ENCODE results near the gene SMYD1. TPM values are rescaled to one million over a fixed set of nuclear protein-coding genes. Genes with fewer than 3 reads are reported as not detected.

Gene SMYD1
- total and polyA plus RNA-seq, 5 donors from 2014 or later: not detected

- peaks cover 0 to 18% (median 9%) of the 10 kb centered on the region in 4 donors for H3K4me1 Mint-ChIP-seq
- H3K4me3 Mint-ChIP-seq: peak overlapping the region in 1 of 4 donors; percentile 84
- H3K27ac Mint-ChIP-seq: no peak overlapping the region
- no peak for DNase-seq
- no peak overlapping the region for H3K4me3 ChIP-seq (ENCODE audit: low read depth, low read length)
- peaks cover 4% of the 10 kb centered on the region for H3K27me3 Mint-ChIP-seq
- no peaks in the 10 kb centered on the region for H3K36me3 ChIP-seq (ENCODE audit: control insufficient read depth, insufficient read depth, low read length)
- H3K4me1 ChIP-seq (ENCODE audit: control insufficient read depth, insufficient read depth, low read length, poor library complexity, severe bottlenecking): no peaks in the 10 kb centered on the region
- peaks cover 2% of the 10 kb centered on the region for H3K27me3 ChIP-seq (ENCODE audit: control insufficient read depth, insufficient read depth, low read length)
- no peaks in the 10 kb centered on the region for H3K9me3 ChIP-seq (ENCODE audit: control insufficient read depth in 2 of 2, low read length in 2 of 2)
- no peaks in the 10 kb centered on the region for H3K36me3 Mint-ChIP-seq
- no peak for ATAC-seq (ENCODE audit: low read depth in 2 of 2)
- H3K9me3 Mint-ChIP-seq: no peaks in the 10 kb centered on the region
- H3K27ac ChIP-seq (ENCODE audit: insufficient read depth, low read length, poor library complexity, severe bottlenecking): no peak overlapping the region
Observed at GRCh38 chr2:88091943-88092342, 24.3 kb downstream of the SMYD1 start.

DNA sequence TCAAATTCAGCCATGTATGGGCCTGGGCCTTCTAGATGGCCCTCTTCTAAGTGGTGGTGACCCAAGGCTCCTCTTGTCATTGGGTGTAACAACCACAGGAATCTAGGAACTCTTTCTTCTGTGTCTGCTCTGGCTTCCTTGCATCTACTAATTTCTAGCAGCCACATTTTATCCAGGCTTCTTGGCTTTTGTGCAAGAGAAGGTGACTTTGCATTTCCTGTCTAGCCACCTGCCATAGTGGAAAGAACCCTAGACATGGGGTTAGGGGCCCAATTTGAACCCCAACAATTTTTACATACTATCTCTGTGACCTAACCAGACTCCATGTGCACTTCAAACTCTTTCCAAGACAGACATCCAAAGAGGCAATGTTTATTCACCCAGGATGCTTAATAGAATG lies 25.1 kb downstream of the SMYD1 start:
- Histone ChIP-seq H3K9me3 (ENCODE audit: control insufficient read depth in 2 of 2, low read length in 2 of 2) (no peaks in the 10 kb centered on the region), H3K27ac (ENCODE audit: insufficient read depth, low read length, poor library complexity, severe bottlenecking) (no peak overlapping the region), H3K4me1 (ENCODE audit: control insufficient read depth, insufficient read depth, low read length, poor library complexity, severe bottlenecking) (no peaks in the 10 kb centered on the region), H3K27me3 (ENCODE audit: control insufficient read depth, insufficient read depth, low read length) (peaks cover 2% of the 10 kb centered on the region), H3K36me3 (ENCODE audit: control insufficient read depth, insufficient read depth, low read length) (no peaks in the 10 kb centered on the region), H3K4me3 (ENCODE audit: low read depth, low read length) (no peak overlapping the region)
- no peaks in the 10 kb centered on the region for H3K36me3 Mint-ChIP-seq
- no peak overlapping the region for H3K4me3 Mint-ChIP-seq
- DNase-seq: no peak
- H3K9me3 Mint-ChIP-seq: no peaks in the 10 kb centered on the region
- H3K4me1 Mint-ChIP-seq: peaks cover 0 to 18% (median 9%) of the 10 kb centered on the region in 4 donors
- H3K27me3 Mint-ChIP-seq: peaks cover 4% of the 10 kb centered on the region
- no peak overlapping the region for H3K27ac Mint-ChIP-seq
- ATAC-seq (ENCODE audit: low read depth in 2 of 2): no peak

DNA sequence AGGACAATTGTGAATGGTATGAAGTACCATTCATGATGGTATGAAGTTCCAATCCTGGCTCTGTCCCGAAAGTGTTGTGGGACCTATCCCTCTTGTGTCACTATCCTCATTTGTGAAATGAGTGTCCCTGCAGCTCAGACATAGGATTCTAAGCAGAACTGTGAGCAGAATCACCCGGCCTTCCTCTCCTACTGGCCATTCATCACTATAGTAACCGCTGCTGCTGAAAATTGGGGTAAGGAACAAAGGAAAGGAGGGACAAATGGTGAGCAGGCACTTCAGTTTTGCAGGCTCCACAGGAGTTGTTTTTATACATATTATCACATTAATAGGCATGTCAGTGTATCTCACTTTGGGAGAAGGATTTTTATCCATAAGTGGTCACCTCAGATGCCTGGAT lies 27.4 kb downstream of the SMYD1 start:
- Histone ChIP-seq H3K4me1 (ENCODE audit: control insufficient read depth, insufficient read depth, low read length, poor library complexity, severe bottlenecking) (no peaks in the 10 kb centered on the region), H3K4me3 (ENCODE audit: low read depth, low read length) (no peak overlapping the region), H3K27me3 (ENCODE audit: control insufficient read depth, insufficient read depth, low read length) (peaks cover 2% of the 10 kb centered on the region), H3K9me3 (ENCODE audit: control insufficient read depth in 2 of 2, low read length in 2 of 2) (no peaks in the 10 kb centered on the region), H3K27ac (ENCODE audit: insufficient read depth, low read length, poor library complexity, severe bottlenecking) (no peak overlapping the region), H3K36me3 (ENCODE audit: control insufficient read depth, insufficient read depth, low read length) (no peaks in the 10 kb centered on the region)
- Mint-ChIP-seq H3K27me3 (peaks cover 4% of the 10 kb centered on the region), H3K27ac (no peak overlapping the region), H3K9me3 (no peaks in the 10 kb centered on the region), H3K36me3 (no peaks in the 10 kb centered on the region), H3K4me1 (peaks cover 0 to 14% (median 6%) of the 10 kb centered on the region in 4 donors), H3K4me3 (no peak overlapping the region)
- ATAC-seq (ENCODE audit: low read depth in 2 of 2) (no peak), DNase-seq (no peak)

DNA sequence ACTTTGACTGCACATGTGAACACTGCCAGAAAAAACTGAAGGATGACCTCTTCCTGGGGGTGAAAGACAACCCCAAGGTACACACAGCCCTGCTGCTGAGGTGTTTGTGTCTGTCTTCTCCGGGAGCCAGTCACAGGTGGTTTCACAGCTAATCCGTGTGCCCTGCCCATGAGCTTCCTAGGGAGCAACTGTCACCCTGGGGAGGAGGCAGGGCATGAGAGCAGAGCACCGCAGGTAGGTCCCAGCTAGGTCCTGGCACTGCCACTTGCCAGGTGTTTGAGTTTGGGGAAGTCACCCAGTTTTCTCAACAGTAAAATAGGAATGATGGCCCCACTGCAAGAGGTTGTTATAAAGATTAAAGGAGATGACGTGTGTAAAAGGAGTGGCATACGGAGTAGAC lies 29.1 kb downstream of the SMYD1 start:
- Mint-ChIP-seq H3K27ac (no peak overlapping the region), H3K36me3 (no peaks in the 10 kb centered on the region), H3K27me3 (peaks cover 4% of the 10 kb centered on the region), H3K4me3 (no peak overlapping the region), H3K4me1 (no peaks in the 10 kb centered on the region), H3K9me3 (no peaks in the 10 kb centered on the region)
- peaks cover 2% of the 10 kb centered on the region for H3K27me3 ChIP-seq (ENCODE audit: control insufficient read depth, insufficient read depth, low read length)
- H3K36me3 ChIP-seq (ENCODE audit: control insufficient read depth, insufficient read depth, low read length): no peaks in the 10 kb centered on the region
- no peaks in the 10 kb centered on the region for H3K9me3 ChIP-seq (ENCODE audit: control insufficient read depth in 2 of 2, low read length in 2 of 2)
- H3K27ac ChIP-seq (ENCODE audit: insufficient read depth, low read length, poor library complexity, severe bottlenecking): no peak overlapping the region
- no peak for ATAC-seq (ENCODE audit: low read depth in 2 of 2)
- no peak for DNase-seq
- H3K4me3 ChIP-seq (ENCODE audit: low read depth, low read length): no peak overlapping the region
- H3K4me1 ChIP-seq (ENCODE audit: control insufficient read depth, insufficient read depth, low read length, poor library complexity, severe bottlenecking): no peaks in the 10 kb centered on the region

- peaks cover 2% of the 10 kb centered on the region for H3K27me3 ChIP-seq (ENCODE audit: control insufficient read depth, insufficient read depth, low read length)
- Mint-ChIP-seq H3K4me1 (no peaks in the 10 kb centered on the region), H3K9me3 (no peaks in the 10 kb centered on the region), H3K27me3 (peaks cover 4% of the 10 kb centered on the region), H3K4me3 (no peak overlapping the region), H3K27ac (no peak overlapping the region), H3K36me3 (no peaks in the 10 kb centered on the region)
- no peak overlapping the region for H3K27ac ChIP-seq (ENCODE audit: insufficient read depth, low read length, poor library complexity, severe bottlenecking)
- DNase-seq: no peak
- H3K36me3 ChIP-seq (ENCODE audit: control insufficient read depth, insufficient read depth, low read length): no peaks in the 10 kb centered on the region
- H3K9me3 ChIP-seq (ENCODE audit: control insufficient read depth in 2 of 2, low read length in 2 of 2): no peaks in the 10 kb centered on the region
- no peak for ATAC-seq (ENCODE audit: low read depth in 2 of 2)
- no peak overlapping the region for H3K4me3 ChIP-seq (ENCODE audit: low read depth, low read length)
- no peaks in the 10 kb centered on the region for H3K4me1 ChIP-seq (ENCODE audit: control insufficient read depth, insufficient read depth, low read length, poor library complexity, severe bottlenecking)
Observed at GRCh38 chr2:88097192-88097591, 29.6 kb downstream of the SMYD1 start.

GRCh38 chr2:88097891-88098557 lies 30.4 kb downstream of the SMYD1 start:
- no peaks in the 10 kb centered on the region for H3K36me3 Mint-ChIP-seq
- Histone ChIP-seq H3K4me1 (ENCODE audit: control insufficient read depth, insufficient read depth, low read length, poor library complexity, severe bottlenecking) (no peaks in the 10 kb centered on the region), H3K36me3 (ENCODE audit: control insufficient read depth, insufficient read depth, low read length) (no peaks in the 10 kb centered on the region), H3K9me3 (ENCODE audit: control insufficient read depth in 2 of 2, low read length in 2 of 2) (no peaks in the 10 kb centered on the region), H3K27me3 (ENCODE audit: control insufficient read depth, insufficient read depth, low read length) (peaks cover 2% of the 10 kb centered on the region), H3K4me3 (ENCODE audit: low read depth, low read length) (no peak overlapping the region), H3K27ac (ENCODE audit: insufficient read depth, low read length, poor library complexity, severe bottlenecking) (no peak overlapping the region)
- H3K27me3 Mint-ChIP-seq: peaks cover 4% of the 10 kb centered on the region
- peaks cover 0 to 2% (median 0%) of the 10 kb centered on the region in 7 donors for H3K9me3 Mint-ChIP-seq
- no peak overlapping the region for H3K27ac Mint-ChIP-seq
- no peak overlapping the region for H3K4me3 Mint-ChIP-seq
- no peaks in the 10 kb centered on the region for H3K4me1 Mint-ChIP-seq
- ATAC-seq (ENCODE audit: low read depth in 2 of 2): no peak
- no peak for DNase-seq

DNA sequence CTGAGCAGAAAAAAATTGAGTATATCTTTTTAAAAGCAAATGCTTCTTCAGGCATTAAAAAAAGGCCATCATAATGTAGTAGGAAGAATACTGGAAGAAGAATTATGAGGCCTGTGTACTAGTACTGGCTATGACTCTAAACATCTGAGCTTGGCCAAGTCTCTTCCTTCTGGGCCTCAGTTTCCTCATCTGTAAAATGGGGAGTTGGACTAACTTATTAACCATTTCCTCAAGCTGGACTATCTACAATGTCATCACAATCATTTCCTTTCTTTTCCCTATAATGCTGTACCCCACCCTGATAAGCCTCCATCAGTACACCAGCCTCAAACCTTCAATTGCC lies 30.9 kb downstream of the SMYD1 start:
- no peak overlapping the region for H3K4me3 Mint-ChIP-seq
- no peak for DNase-seq
- H3K9me3 Mint-ChIP-seq: peaks cover 0 to 2% (median 0%) of the 10 kb centered on the region in 7 donors
- H3K36me3 Mint-ChIP-seq: no peaks in the 10 kb centered on the region
- no peaks in the 10 kb centered on the region for H3K4me1 Mint-ChIP-seq
- ATAC-seq (ENCODE audit: low read depth in 2 of 2): no peak
- Histone ChIP-seq H3K9me3 (ENCODE audit: control insufficient read depth in 2 of 2, low read length in 2 of 2) (no peaks in the 10 kb centered on the region), H3K27ac (ENCODE audit: insufficient read depth, low read length, poor library complexity, severe bottlenecking) (no peak overlapping the region), H3K36me3 (ENCODE audit: control insufficient read depth, insufficient read depth, low read length) (no peaks in the 10 kb centered on the region), H3K4me1 (ENCODE audit: control insufficient read depth, insufficient read depth, low read length, poor library complexity, severe bottlenecking) (no peaks in the 10 kb centered on the region), H3K4me3 (ENCODE audit: low read depth, low read length) (no peak overlapping the region), H3K27me3 (ENCODE audit: control insufficient read depth, insufficient read depth, low read length) (peaks cover 2% of the 10 kb centered on the region)
- H3K27ac Mint-ChIP-seq: no peak overlapping the region
- H3K27me3 Mint-ChIP-seq: peaks cover 4% of the 10 kb centered on the region

DNA sequence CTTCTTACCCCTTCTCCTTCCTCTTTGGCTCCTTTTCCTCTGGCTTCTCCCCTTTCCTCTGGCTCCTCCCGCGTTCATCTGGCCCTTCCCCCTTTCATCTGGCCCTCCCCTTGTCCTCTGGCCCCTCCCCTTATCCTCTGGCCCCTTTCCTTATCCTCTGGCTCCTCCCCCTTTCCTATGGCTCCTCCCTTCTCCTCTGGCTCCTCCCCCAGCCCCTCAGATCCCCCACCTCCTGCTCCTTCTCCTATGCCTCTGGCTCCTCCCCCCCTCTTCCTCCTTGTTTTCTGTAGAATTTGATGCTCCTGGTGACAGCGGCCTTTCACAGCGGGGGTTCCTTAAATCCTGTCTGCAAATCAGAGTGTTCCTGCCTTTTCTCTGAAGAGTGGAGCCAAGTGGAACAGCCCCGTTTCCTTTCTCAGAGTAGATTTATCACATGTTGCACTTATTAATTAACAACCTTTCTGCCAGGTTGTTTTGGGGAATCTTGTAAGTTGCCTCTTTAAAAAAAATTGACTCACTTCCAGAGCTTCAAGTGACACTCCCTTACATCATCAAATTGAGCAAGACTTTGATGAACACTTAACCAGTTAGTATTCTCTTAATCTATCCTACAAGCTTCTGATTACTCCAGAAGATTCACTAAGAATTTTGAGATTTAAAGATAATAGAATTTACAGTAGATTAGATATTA lies 32.3 kb downstream of the SMYD1 start:
- no peaks in the 10 kb centered on the region for H3K4me1 ChIP-seq (ENCODE audit: control insufficient read depth, insufficient read depth, low read length, poor library complexity, severe bottlenecking)
- Mint-ChIP-seq H3K9me3 (peaks cover 0 to 2% (median 0%) of the 10 kb centered on the region in 7 donors), H3K36me3 (no peaks in the 10 kb centered on the region), H3K4me3 (no peak overlapping the region), H3K27me3 (peaks cover 4% of the 10 kb centered on the region), H3K27ac (no peak overlapping the region), H3K4me1 (no peaks in the 10 kb centered on the region)
- ATAC-seq (ENCODE audit: low read depth in 2 of 2): no peak
- H3K27ac ChIP-seq (ENCODE audit: insufficient read depth, low read length, poor library complexity, severe bottlenecking): no peak overlapping the region
- no peaks in the 10 kb centered on the region for H3K36me3 ChIP-seq (ENCODE audit: control insufficient read depth, insufficient read depth, low read length)
- no peak for DNase-seq
- H3K9me3 ChIP-seq (ENCODE audit: control insufficient read depth in 2 of 2, low read length in 2 of 2): no peaks in the 10 kb centered on the region
- no peak overlapping the region for H3K4me3 ChIP-seq (ENCODE audit: low read depth, low read length)
- H3K27me3 ChIP-seq (ENCODE audit: control insufficient read depth, insufficient read depth, low read length): peaks cover 2% of the 10 kb centered on the region
